ENCODE results near the gene GPX4. TPM values are rescaled to one million over a fixed set of nuclear protein-coding genes. Genes with fewer than 3 reads are reported as not detected.

Gene GPX4
- total and polyA plus RNA-seq, 5 donors from 2014 or later: 112 to 406 (median 341) TPM

GRCh38 chr19:1104311-1105007 is 665 bp downstream of the GPX4 start:
- Mint-ChIP-seq H3K4me3 (peak overlapping the region; percentile 49 to 91 (median 78)), H3K4me1 (peaks cover 0 to 43% (median 11%) of the 10 kb centered on the region in 4 donors), H3K27me3 (no peaks in the 10 kb centered on the region), H3K9me3 (peaks cover 0 to 2% (median 0%) of the 10 kb centered on the region in 7 donors), H3K27ac (peak overlapping the region in 2 of 3 donors; percentile 25 to 29), H3K36me3 (no peaks in the 10 kb centered on the region)
- peaks cover 3% of the 10 kb centered on the region for H3K36me3 ChIP-seq (ENCODE audit: control insufficient read depth, insufficient read depth, low read length)
- peak overlapping the region; percentile 98 for H3K27ac ChIP-seq (ENCODE audit: insufficient read depth, low read length, poor library complexity, severe bottlenecking)
- H3K4me3 ChIP-seq (ENCODE audit: low read depth, low read length): peak overlapping the region; percentile 37
- no peaks in the 10 kb centered on the region for H3K27me3 ChIP-seq (ENCODE audit: control insufficient read depth, insufficient read depth, low read length)
- peaks cover 39% of the 10 kb centered on the region for H3K4me1 ChIP-seq (ENCODE audit: control insufficient read depth, insufficient read depth, low read length, poor library complexity, severe bottlenecking)
- ATAC-seq (ENCODE audit: low read depth in 2 of 2) (peak; percentile 33), DNase-seq (peak; percentile 68 to 76 (median 71))
- no peaks in the 10 kb centered on the region for H3K9me3 ChIP-seq (ENCODE audit: control insufficient read depth in 2 of 2, low read length in 2 of 2)

DNA sequence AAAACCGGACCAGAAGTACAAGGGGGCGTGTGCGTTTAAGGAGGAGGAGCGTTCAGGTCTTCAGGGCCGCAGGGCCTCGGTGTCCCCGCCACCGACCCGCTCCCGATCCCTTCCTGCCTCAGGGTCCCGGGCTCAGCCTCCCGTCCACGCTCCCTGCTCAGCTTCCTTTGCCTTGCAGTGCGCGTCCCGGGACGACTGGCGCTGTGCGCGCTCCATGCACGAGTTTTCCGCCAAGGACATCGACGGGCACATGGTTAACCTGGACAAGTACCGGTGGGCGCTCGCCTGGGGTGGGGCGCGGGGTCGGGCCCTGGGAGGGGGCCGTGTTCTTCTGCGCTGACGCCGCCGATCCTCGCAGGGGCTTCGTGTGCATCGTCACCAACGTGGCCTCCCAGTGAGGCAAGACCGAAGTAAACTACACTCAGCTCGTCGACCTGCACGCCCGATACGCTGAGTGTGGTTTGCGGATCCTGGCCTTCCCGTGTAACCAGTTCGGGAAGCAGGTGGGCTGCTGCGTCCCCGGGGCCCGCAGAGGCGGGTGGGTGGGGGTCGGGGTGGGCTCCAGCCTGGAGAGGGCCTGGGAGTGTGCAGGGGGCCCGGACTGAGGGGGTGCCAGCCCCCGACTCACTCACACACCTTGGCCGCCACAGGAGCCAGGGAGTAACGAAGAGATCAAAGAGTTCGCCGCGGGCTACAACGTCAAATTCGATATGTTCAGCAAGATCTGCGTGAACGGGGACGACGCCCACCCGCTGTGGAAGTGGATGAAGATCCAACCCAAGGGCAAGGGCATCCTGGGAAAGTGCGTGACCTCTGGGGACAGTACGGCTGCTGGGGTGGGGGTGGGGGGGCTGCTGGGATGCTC is 1.4 kb downstream of the GPX4 start:
- peak overlapping the region; percentile 98 for H3K27ac ChIP-seq (ENCODE audit: insufficient read depth, low read length, poor library complexity, severe bottlenecking)
- H3K9me3 Mint-ChIP-seq: peaks cover 0 to 2% (median 0%) of the 10 kb centered on the region in 7 donors
- H3K36me3 Mint-ChIP-seq: no peaks in the 10 kb centered on the region
- H3K9me3 ChIP-seq (ENCODE audit: control insufficient read depth in 2 of 2, low read length in 2 of 2): no peaks in the 10 kb centered on the region
- DNase-seq (no peak), ATAC-seq (ENCODE audit: low read depth in 2 of 2) (no peak)
- H3K4me1 ChIP-seq (ENCODE audit: control insufficient read depth, insufficient read depth, low read length, poor library complexity, severe bottlenecking): peaks cover 38% of the 10 kb centered on the region
- H3K4me3 ChIP-seq (ENCODE audit: low read depth, low read length): peak overlapping the region; percentile 37
- H3K4me3 Mint-ChIP-seq: peak overlapping the region; percentile 77 to 91 (median 82)
- peaks cover 0 to 38% (median 11%) of the 10 kb centered on the region in 4 donors for H3K4me1 Mint-ChIP-seq
- no peaks in the 10 kb centered on the region for H3K27me3 ChIP-seq (ENCODE audit: control insufficient read depth, insufficient read depth, low read length)
- no peaks in the 10 kb centered on the region for H3K27me3 Mint-ChIP-seq
- H3K27ac Mint-ChIP-seq: peak overlapping the region; percentile 25 to 52 (median 29)
- H3K36me3 ChIP-seq (ENCODE audit: control insufficient read depth, insufficient read depth, low read length): peaks cover 6% of the 10 kb centered on the region

- ATAC-seq (ENCODE audit: low read depth in 2 of 2) (no peak), DNase-seq (no peak)
These were observed 2.4 kb downstream of the GPX4 start for GRCh38 chr19:1105873-1106840.

DNA sequence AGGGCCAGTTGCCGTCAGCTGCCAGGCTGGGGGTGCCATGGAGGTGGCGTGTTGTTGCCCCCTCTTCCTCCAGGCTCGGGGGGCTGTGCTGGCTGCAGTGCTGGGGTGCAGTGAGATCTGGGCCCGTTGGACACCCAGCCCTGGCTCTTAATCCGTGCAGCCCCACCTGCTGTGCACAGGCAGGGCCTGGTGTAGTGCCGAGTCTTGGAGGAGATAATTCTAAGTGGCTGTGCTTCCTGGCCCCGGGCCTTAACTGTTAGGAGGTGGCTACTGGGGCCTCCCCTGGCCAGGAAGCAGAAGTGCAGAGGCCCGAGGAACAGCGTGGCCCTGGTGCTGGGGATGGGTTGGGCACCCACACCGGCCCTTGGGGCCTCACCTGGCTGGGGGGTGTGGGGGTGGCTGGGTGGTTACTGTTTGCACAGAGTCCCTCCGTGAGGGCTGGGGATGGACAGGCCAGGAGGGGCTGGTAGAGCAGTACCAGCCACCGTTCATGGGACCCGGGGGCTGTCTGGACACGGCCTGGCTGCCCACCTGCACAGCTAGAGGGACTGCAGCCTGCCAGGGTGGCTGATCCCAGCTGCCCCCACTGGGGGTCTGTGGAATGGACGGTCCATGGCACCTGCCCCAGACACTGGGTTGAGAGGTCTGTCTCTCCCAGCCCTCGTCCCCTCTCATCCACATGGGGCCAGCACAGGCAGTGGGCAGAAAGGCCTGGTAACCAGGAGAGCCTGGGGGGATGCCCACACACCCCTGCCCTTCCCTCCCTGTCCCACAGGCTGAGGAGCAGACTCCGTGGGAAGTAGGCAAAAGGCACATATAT is 3.3 kb downstream of the GPX4 start:
- H3K4me1 Mint-ChIP-seq: peaks cover 0 to 27% (median 7%) of the 10 kb centered on the region in 4 donors
- peaks cover 0 to 2% (median 0%) of the 10 kb centered on the region in 7 donors for H3K9me3 Mint-ChIP-seq
- Histone ChIP-seq H3K27ac (ENCODE audit: insufficient read depth, low read length, poor library complexity, severe bottlenecking) (peak overlapping the region; percentile 33), H3K4me3 (ENCODE audit: low read depth, low read length) (no peak overlapping the region), H3K27me3 (ENCODE audit: control insufficient read depth, insufficient read depth, low read length) (no peaks in the 10 kb centered on the region), H3K4me1 (ENCODE audit: control insufficient read depth, insufficient read depth, low read length, poor library complexity, severe bottlenecking) (peaks cover 26% of the 10 kb centered on the region), H3K9me3 (ENCODE audit: control insufficient read depth in 2 of 2, low read length in 2 of 2) (no peaks in the 10 kb centered on the region), H3K36me3 (ENCODE audit: control insufficient read depth, insufficient read depth, low read length) (peaks cover 12% of the 10 kb centered on the region)
- no peaks in the 10 kb centered on the region for H3K36me3 Mint-ChIP-seq
- H3K4me3 Mint-ChIP-seq: peak overlapping the region; percentile 48 to 84 (median 60)
- no peak for ATAC-seq (ENCODE audit: low read depth in 2 of 2)
- no peak for DNase-seq
- H3K27me3 Mint-ChIP-seq: no peaks in the 10 kb centered on the region
- peak overlapping the region in 2 of 3 donors; percentile 32 to 62 for H3K27ac Mint-ChIP-seq

More at GRCh38 chr19:1105873-1106840, 2.4 kb downstream of the GPX4 start:
- H3K27ac ChIP-seq (ENCODE audit: insufficient read depth, low read length, poor library complexity, severe bottlenecking): peak overlapping the region; percentile 98
- peaks cover 12% of the 10 kb centered on the region for H3K36me3 ChIP-seq (ENCODE audit: control insufficient read depth, insufficient read depth, low read length)
- Mint-ChIP-seq H3K27ac (peak overlapping the region in 2 of 3 donors; percentile 42 to 52), H3K9me3 (peaks cover 0 to 2% (median 0%) of the 10 kb centered on the region in 7 donors), H3K4me1 (peaks cover 0 to 36% (median 10%) of the 10 kb centered on the region in 4 donors), H3K36me3 (no peaks in the 10 kb centered on the region), H3K27me3 (no peaks in the 10 kb centered on the region), H3K4me3 (peak overlapping the region; percentile 50 to 84 (median 64))
- no peaks in the 10 kb centered on the region for H3K9me3 ChIP-seq (ENCODE audit: control insufficient read depth in 2 of 2, low read length in 2 of 2)
- no peak overlapping the region for H3K4me3 ChIP-seq (ENCODE audit: low read depth, low read length)
- H3K4me1 ChIP-seq (ENCODE audit: control insufficient read depth, insufficient read depth, low read length, poor library complexity, severe bottlenecking): peaks cover 35% of the 10 kb centered on the region
- no peaks in the 10 kb centered on the region for H3K27me3 ChIP-seq (ENCODE audit: control insufficient read depth, insufficient read depth, low read length)

- H3K27me3 ChIP-seq (ENCODE audit: control insufficient read depth, insufficient read depth, low read length): no peaks in the 10 kb centered on the region
- no peak overlapping the region for H3K27ac ChIP-seq (ENCODE audit: insufficient read depth, low read length, poor library complexity, severe bottlenecking)
- Mint-ChIP-seq H3K27me3 (no peaks in the 10 kb centered on the region), H3K9me3 (peaks cover 0 to 2% (median 0%) of the 10 kb centered on the region in 7 donors), H3K36me3 (no peaks in the 10 kb centered on the region), H3K4me1 (peaks cover 0 to 22% (median 5%) of the 10 kb centered on the region in 4 donors), H3K27ac (peak overlapping the region in 1 of 3 donors; percentile 14), H3K4me3 (peak overlapping the region in 2 of 4 donors; percentile 25 to 69)
- ATAC-seq (ENCODE audit: low read depth in 2 of 2): no peak
- H3K4me1 ChIP-seq (ENCODE audit: control insufficient read depth, insufficient read depth, low read length, poor library complexity, severe bottlenecking): peaks cover 19% of the 10 kb centered on the region
- no peak overlapping the region for H3K4me3 ChIP-seq (ENCODE audit: low read depth, low read length)
- H3K36me3 ChIP-seq (ENCODE audit: control insufficient read depth, insufficient read depth, low read length): peaks cover 12% of the 10 kb centered on the region
- no peaks in the 10 kb centered on the region for H3K9me3 ChIP-seq (ENCODE audit: control insufficient read depth in 2 of 2, low read length in 2 of 2)
- DNase-seq: no peak
These were observed 4.0 kb downstream of the GPX4 start for GRCh38 chr19:1107661-1108261.

DNA sequence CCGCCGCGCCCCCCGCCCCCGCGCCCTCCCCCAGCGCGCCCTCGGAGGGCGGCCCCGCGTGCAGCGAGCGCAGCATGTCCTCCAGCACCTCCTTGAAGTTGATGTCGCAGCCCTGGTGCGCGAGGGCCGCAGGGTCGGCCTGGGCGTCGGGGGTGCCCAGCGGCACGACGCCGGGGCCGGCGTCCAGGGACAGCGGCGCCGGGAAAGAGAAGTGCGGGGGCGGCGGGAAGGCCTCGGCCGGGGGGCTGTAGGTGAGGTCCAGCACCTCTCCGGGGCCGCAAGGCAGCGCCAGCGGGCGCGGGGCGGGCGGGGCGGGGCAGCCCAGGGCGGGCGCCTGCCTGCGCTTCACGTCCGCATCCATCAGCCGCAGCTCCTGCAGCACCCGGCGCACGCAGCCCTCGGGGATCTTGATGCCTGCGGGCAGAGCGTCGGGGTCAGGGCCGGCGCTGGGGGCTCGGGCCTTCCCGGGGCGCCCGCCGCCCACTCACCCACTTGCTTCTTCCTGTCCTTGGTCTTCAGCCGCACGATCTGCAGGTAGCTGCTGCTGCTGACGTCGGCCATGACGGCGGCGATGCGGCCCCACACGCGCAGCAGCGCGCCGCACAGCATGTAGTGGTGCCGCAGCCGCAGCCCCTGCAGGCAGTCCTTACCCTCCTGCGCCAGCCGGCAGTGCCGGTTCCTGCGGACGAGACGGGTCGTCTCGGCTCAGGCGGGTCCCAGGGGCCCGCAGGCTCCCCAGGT is 4.7 kb downstream of the GPX4 start:
- Histone ChIP-seq H3K9me3 (ENCODE audit: control insufficient read depth in 2 of 2, low read length in 2 of 2) (no peaks in the 10 kb centered on the region), H3K4me1 (ENCODE audit: control insufficient read depth, insufficient read depth, low read length, poor library complexity, severe bottlenecking) (peaks cover 14% of the 10 kb centered on the region), H3K4me3 (ENCODE audit: low read depth, low read length) (no peak overlapping the region), H3K36me3 (ENCODE audit: control insufficient read depth, insufficient read depth, low read length) (peaks cover 12% of the 10 kb centered on the region), H3K27me3 (ENCODE audit: control insufficient read depth, insufficient read depth, low read length) (no peaks in the 10 kb centered on the region), H3K27ac (ENCODE audit: insufficient read depth, low read length, poor library complexity, severe bottlenecking) (no peak overlapping the region)
- DNase-seq: no peak
- Mint-ChIP-seq H3K27me3 (no peaks in the 10 kb centered on the region), H3K27ac (no peak overlapping the region), H3K4me1 (peaks cover 0 to 18% (median 2%) of the 10 kb centered on the region in 4 donors), H3K4me3 (no peak overlapping the region), H3K9me3 (peaks cover 0 to 2% (median 0%) of the 10 kb centered on the region in 7 donors), H3K36me3 (no peaks in the 10 kb centered on the region)
- ATAC-seq (ENCODE audit: low read depth in 2 of 2): no peak
